HL-60/S4 treated with phorbol 12-myristate 13-acetate at 8.2 ng/mL for 4 days and 3 days (cell line): ENCODE measurements around the gene TFG.

Source experiments
- in situ Hi-C: fragments of 300-500 bp; cut with MboI; formaldehyde crosslinking; loops from 2 replicates; pipeline ENCODE4 v1.15.0; 2022; ENCODE audit warnings: low sequenced_read_pairs

The TFG gene

GRCh38 chr3:100703865-100704264 is 5.4 kb upstream of the TFG start:
- in situ Hi-C loops, result no loop called here

GRCh38 chr3:100706365-100706764 is 2.9 kb upstream of the TFG start:
- in situ Hi-C loops, result no loop called here

- in situ Hi-C loops, result no loop called here
Observed at GRCh38 chr3:100708644-100708988, 678 bp upstream of the TFG start.

- in situ Hi-C loops, result no loop called here
Observed at GRCh38 chr3:100709842-100710260, 557 bp downstream of the TFG start.

- in situ Hi-C loops, result no loop called here
Observed at GRCh38 chr3:100710261-100710968, 1.1 kb downstream of the TFG start.

- in situ Hi-C loops, result no loop called here
Observed at GRCh38 chr3:100715176-100715575, 5.9 kb downstream of the TFG start.

- in situ Hi-C loops, result no loop called here
Observed at GRCh38 chr3:100717063-100717462, 7.8 kb downstream of the TFG start.

- in situ Hi-C loops, result no loop called here
Observed at GRCh38 chr3:100717637-100718487, 8.6 kb downstream of the TFG start.

- in situ Hi-C loops, result no loop called here
Observed at GRCh38 chr3:100719136-100719535, 9.8 kb downstream of the TFG start.

- in situ Hi-C loops, result no loop called here
Observed at GRCh38 chr3:100720426-100720825, 11.1 kb downstream of the TFG start.

GRCh38 chr3:100725935-100726513 is 16.7 kb downstream of the TFG start:
- in situ Hi-C loops, result no loop called here

GRCh38 chr3:100726706-100727105 is 17.4 kb downstream of the TFG start:
- in situ Hi-C loops, result no loop called here

- in situ Hi-C loops, result no loop called here
Observed at GRCh38 chr3:100730524-100730923, 21.2 kb downstream of the TFG start.

GRCh38 chr3:100732435-100732834 is 23.1 kb downstream of the TFG start:
- in situ Hi-C loops, result no loop called here

- in situ Hi-C loops, result no loop called here
Observed at GRCh38 chr3:100737334-100737733, 28.0 kb downstream of the TFG start.

GRCh38 chr3:100740207-100740606 is 30.9 kb downstream of the TFG start:
- in situ Hi-C loops, result no loop called here

- in situ Hi-C loops, result no loop called here
Observed at GRCh38 chr3:100743535-100743934, 34.2 kb downstream of the TFG start.

- in situ Hi-C loops, result no loop called here
Observed at GRCh38 chr3:100744671-100745070, 35.4 kb downstream of the TFG start.

GRCh38 chr3:100745617-100746016 is 36.3 kb downstream of the TFG start:
- in situ Hi-C loops, result no loop called here

GRCh38 chr3:100746092-100746491 is 36.8 kb downstream of the TFG start:
- in situ Hi-C loops, result no loop called here

- in situ Hi-C loops, result no loop called here
Observed at GRCh38 chr3:100748220-100748619, 38.9 kb downstream of the TFG start.

- in situ Hi-C loops, result no loop called here
Observed at GRCh38 chr3:100748967-100749366, 39.7 kb downstream of the TFG start.
